ENCODE measurements around the gene CXADR. TPM values are rescaled to one million over a fixed set of nuclear protein-coding genes. Genes with fewer than 3 reads are reported as not detected.

CXADR gene
- total and polyA plus RNA-seq, 5 donors from 2014 or later, result 0.07 to 1.1 (median 0.25) TPM

GRCh38 chr21:17548262-17548661, 35.4 kb downstream of the CXADR start:
- no peak for ATAC-seq (ENCODE audit: low read depth in 2 of 2)

GRCh38 chr21:17550671-17551308, 37.9 kb downstream of the CXADR start:
- H3K27ac Mint-ChIP-seq, result no peak overlapping the region
- Histone ChIP-seq H3K9me3 (ENCODE audit: control insufficient read depth in 2 of 2, low read length in 2 of 2) (no peaks in the 10 kb centered on the region), H3K27ac (ENCODE audit: insufficient read depth, low read length, poor library complexity, severe bottlenecking) (no peak overlapping the region), H3K4me1 (ENCODE audit: control insufficient read depth, insufficient read depth, low read length, poor library complexity, severe bottlenecking) (no peaks in the 10 kb centered on the region), H3K4me3 (ENCODE audit: low read depth, low read length) (no peak overlapping the region), H3K36me3 (ENCODE audit: control insufficient read depth, insufficient read depth, low read length) (no peaks in the 10 kb centered on the region), H3K27me3 (ENCODE audit: control insufficient read depth, insufficient read depth, low read length) (no peaks in the 10 kb centered on the region)
- DNase-seq, result no peak
- no peaks in the 10 kb centered on the region for H3K9me3 Mint-ChIP-seq
- H3K4me1 Mint-ChIP-seq, result no peaks in the 10 kb centered on the region
- peaks cover 6% of the 10 kb centered on the region for H3K27me3 Mint-ChIP-seq
- no peak overlapping the region for H3K4me3 Mint-ChIP-seq
- ATAC-seq (ENCODE audit: low read depth in 2 of 2), result no peak
- H3K36me3 Mint-ChIP-seq, result peaks cover 5% of the 10 kb centered on the region

More at GRCh38 chr21:17548262-17548661, 35.4 kb downstream of the CXADR start:
- H3K9me3 ChIP-seq (ENCODE audit: control insufficient read depth in 2 of 2, low read length in 2 of 2), result no peaks in the 10 kb centered on the region
- no peaks in the 10 kb centered on the region for H3K4me1 ChIP-seq (ENCODE audit: control insufficient read depth, insufficient read depth, low read length, poor library complexity, severe bottlenecking)
- no peaks in the 10 kb centered on the region for H3K27me3 ChIP-seq (ENCODE audit: control insufficient read depth, insufficient read depth, low read length)
- H3K4me1 Mint-ChIP-seq, result no peaks in the 10 kb centered on the region
- no peak overlapping the region for H3K27ac ChIP-seq (ENCODE audit: insufficient read depth, low read length, poor library complexity, severe bottlenecking)
- H3K4me3 Mint-ChIP-seq, result no peak overlapping the region
- peaks cover 0 to 2% (median 0%) of the 10 kb centered on the region in 7 donors for H3K9me3 Mint-ChIP-seq
- H3K27ac Mint-ChIP-seq, result no peak overlapping the region
- peaks cover 6% of the 10 kb centered on the region for H3K27me3 Mint-ChIP-seq
- peak in 1 of 3 donors; percentile 8 for DNase-seq
- peaks cover 5% of the 10 kb centered on the region for H3K36me3 Mint-ChIP-seq
- H3K36me3 ChIP-seq (ENCODE audit: control insufficient read depth, insufficient read depth, low read length), result no peaks in the 10 kb centered on the region
- no peak overlapping the region for H3K4me3 ChIP-seq (ENCODE audit: low read depth, low read length)

GRCh38 chr21:17552410-17552809, 39.6 kb downstream of the CXADR start:
- Mint-ChIP-seq H3K4me1 (no peaks in the 10 kb centered on the region), H3K36me3 (peaks cover 9% of the 10 kb centered on the region), H3K27ac (no peak overlapping the region), H3K9me3 (no peaks in the 10 kb centered on the region), H3K27me3 (peaks cover 9% of the 10 kb centered on the region), H3K4me3 (no peak overlapping the region)
- no peaks in the 10 kb centered on the region for H3K36me3 ChIP-seq (ENCODE audit: control insufficient read depth, insufficient read depth, low read length)
- H3K27ac ChIP-seq (ENCODE audit: insufficient read depth, low read length, poor library complexity, severe bottlenecking), result no peak overlapping the region
- no peaks in the 10 kb centered on the region for H3K9me3 ChIP-seq (ENCODE audit: control insufficient read depth in 2 of 2, low read length in 2 of 2)
- H3K27me3 ChIP-seq (ENCODE audit: control insufficient read depth, insufficient read depth, low read length), result no peaks in the 10 kb centered on the region
- H3K4me1 ChIP-seq (ENCODE audit: control insufficient read depth, insufficient read depth, low read length, poor library complexity, severe bottlenecking), result no peaks in the 10 kb centered on the region
- DNase-seq (no peak), ATAC-seq (ENCODE audit: low read depth in 2 of 2) (no peak)
- H3K4me3 ChIP-seq (ENCODE audit: low read depth, low read length), result no peak overlapping the region

- Mint-ChIP-seq H3K9me3 (no peaks in the 10 kb centered on the region), H3K27me3 (peaks cover 4% of the 10 kb centered on the region), H3K27ac (no peak overlapping the region), H3K36me3 (peaks cover 4% of the 10 kb centered on the region), H3K4me1 (no peaks in the 10 kb centered on the region), H3K4me3 (no peak overlapping the region)
- DNase-seq (no peak), ATAC-seq (ENCODE audit: low read depth in 2 of 2) (no peak)
- Histone ChIP-seq H3K36me3 (ENCODE audit: control insufficient read depth, insufficient read depth, low read length) (no peaks in the 10 kb centered on the region), H3K27ac (ENCODE audit: insufficient read depth, low read length, poor library complexity, severe bottlenecking) (no peak overlapping the region), H3K4me1 (ENCODE audit: control insufficient read depth, insufficient read depth, low read length, poor library complexity, severe bottlenecking) (no peaks in the 10 kb centered on the region), H3K4me3 (ENCODE audit: low read depth, low read length) (no peak overlapping the region), H3K27me3 (ENCODE audit: control insufficient read depth, insufficient read depth, low read length) (no peaks in the 10 kb centered on the region), H3K9me3 (ENCODE audit: control insufficient read depth in 2 of 2, low read length in 2 of 2) (no peaks in the 10 kb centered on the region)
Measured at GRCh38 chr21:17554120-17554519, 41.3 kb downstream of the CXADR start.

GRCh38 chr21:17554679-17555465, 42.0 kb downstream of the CXADR start:
- no peaks in the 10 kb centered on the region for H3K9me3 ChIP-seq (ENCODE audit: control insufficient read depth in 2 of 2, low read length in 2 of 2)
- peaks cover 4% of the 10 kb centered on the region for H3K36me3 Mint-ChIP-seq
- DNase-seq, result no peak
- H3K36me3 ChIP-seq (ENCODE audit: control insufficient read depth, insufficient read depth, low read length), result no peaks in the 10 kb centered on the region
- peaks cover 4% of the 10 kb centered on the region for H3K27me3 Mint-ChIP-seq
- H3K27me3 ChIP-seq (ENCODE audit: control insufficient read depth, insufficient read depth, low read length), result no peaks in the 10 kb centered on the region
- H3K4me1 ChIP-seq (ENCODE audit: control insufficient read depth, insufficient read depth, low read length, poor library complexity, severe bottlenecking), result no peaks in the 10 kb centered on the region
- no peaks in the 10 kb centered on the region for H3K4me1 Mint-ChIP-seq
- no peak overlapping the region for H3K4me3 Mint-ChIP-seq
- H3K27ac ChIP-seq (ENCODE audit: insufficient read depth, low read length, poor library complexity, severe bottlenecking), result no peak overlapping the region
- H3K9me3 Mint-ChIP-seq, result no peaks in the 10 kb centered on the region
- no peak overlapping the region for H3K27ac Mint-ChIP-seq
- H3K4me3 ChIP-seq (ENCODE audit: low read depth, low read length), result no peak overlapping the region
- ATAC-seq (ENCODE audit: low read depth in 2 of 2), result no peak

GRCh38 chr21:17560377-17561025, 47.7 kb downstream of the CXADR start:
- peaks cover 4% of the 10 kb centered on the region for H3K36me3 Mint-ChIP-seq
- no peaks in the 10 kb centered on the region for H3K9me3 ChIP-seq (ENCODE audit: control insufficient read depth in 2 of 2, low read length in 2 of 2)
- no peak overlapping the region for H3K4me3 ChIP-seq (ENCODE audit: low read depth, low read length)
- peaks cover 4% of the 10 kb centered on the region for H3K27me3 Mint-ChIP-seq
- DNase-seq (no peak), ATAC-seq (ENCODE audit: low read depth in 2 of 2) (no peak)
- H3K4me3 Mint-ChIP-seq, result no peak overlapping the region
- H3K27ac ChIP-seq (ENCODE audit: insufficient read depth, low read length, poor library complexity, severe bottlenecking), result no peak overlapping the region
- no peaks in the 10 kb centered on the region for H3K27me3 ChIP-seq (ENCODE audit: control insufficient read depth, insufficient read depth, low read length)
- no peaks in the 10 kb centered on the region for H3K4me1 Mint-ChIP-seq
- no peaks in the 10 kb centered on the region for H3K36me3 ChIP-seq (ENCODE audit: control insufficient read depth, insufficient read depth, low read length)
- no peaks in the 10 kb centered on the region for H3K9me3 Mint-ChIP-seq
- no peak overlapping the region for H3K27ac Mint-ChIP-seq
- H3K4me1 ChIP-seq (ENCODE audit: control insufficient read depth, insufficient read depth, low read length, poor library complexity, severe bottlenecking), result no peaks in the 10 kb centered on the region

- ATAC-seq (ENCODE audit: low read depth in 2 of 2), result no peak
- H3K4me3 Mint-ChIP-seq, result no peak overlapping the region
Measured at GRCh38 chr21:17570786-17571185, 57.9 kb downstream of the CXADR start.

More at GRCh38 chr21:17570786-17571185, 57.9 kb downstream of the CXADR start:
- Histone ChIP-seq H3K27ac (ENCODE audit: insufficient read depth, low read length, poor library complexity, severe bottlenecking) (no peak overlapping the region), H3K36me3 (ENCODE audit: control insufficient read depth, insufficient read depth, low read length) (no peaks in the 10 kb centered on the region), H3K9me3 (ENCODE audit: control insufficient read depth in 2 of 2, low read length in 2 of 2) (no peaks in the 10 kb centered on the region), H3K4me3 (ENCODE audit: low read depth, low read length) (no peak overlapping the region), H3K27me3 (ENCODE audit: control insufficient read depth, insufficient read depth, low read length) (no peaks in the 10 kb centered on the region), H3K4me1 (ENCODE audit: control insufficient read depth, insufficient read depth, low read length, poor library complexity, severe bottlenecking) (no peaks in the 10 kb centered on the region)
- no peak overlapping the region for H3K27ac Mint-ChIP-seq
- no peaks in the 10 kb centered on the region for H3K4me1 Mint-ChIP-seq
- DNase-seq, result no peak
- H3K27me3 Mint-ChIP-seq, result peaks cover 9% of the 10 kb centered on the region
- no peaks in the 10 kb centered on the region for H3K9me3 Mint-ChIP-seq
- H3K36me3 Mint-ChIP-seq, result no peaks in the 10 kb centered on the region

All from CD4-positive, CD25-positive, alpha-beta regulatory T cell (primary cell).